IMR-90 (cell line): Measurements from ENCODE around the gene HPRT1. TPM values are rescaled to one million over a fixed set of nuclear protein-coding genes. Genes with fewer than 3 reads are reported as not detected.

Experiments
- ATAC-seq: fragments of 200-7000 bp; cut with Tn5 transposase; 2 replicates; pipeline ENCODE4 v1.9.1; 2020; ENCODE audit warnings: low read depth, mild to moderate bottlenecking, moderate library complexity
- BruUV-seq: library from RNA; stranded (reverse); fragments of 400-500 nt; replicated peaks from 2 replicates; lab custom pipeline; 2021; lab: Mats Ljungman, UMichigan
- CTCF ChIA-PET: fragments of 300-600 bp; formaldehyde crosslinking; extraction: SDS; loops from one replicate; lab custom pipeline; 2021; ENCODE audit warnings: antibody characterized with exemption; lab: Yijun Ruan, JAX
- POLR2A ChIA-PET: fragments of 300-600 bp; sonication (Branson Sonifier 250); formaldehyde crosslinking; loops from one replicate; lab custom pipeline; 2022; ENCODE audit warnings: antibody characterized with exemption; ENCODE audit not compliant: unreplicated experiment; lab: Charles Lee
- DNase-seq: peaks from one replicate; pipeline ENCODE4 v3.0.0; 2013
- H2AFZ ChIP-seq: replicated peaks from 2 replicates; pipeline ENCODE3; 2013; ENCODE audit warnings: low read length, mild to moderate bottlenecking; ENCODE audit not compliant: poor library complexity
- H2AK5ac ChIP-seq: 2 replicates; pipeline ENCODE4 v1.6.1; 2013; ENCODE audit warnings: low read depth, low read length, inconsistent platforms
- H2AK9ac ChIP-seq: replicated peaks from 2 replicates; pipeline ENCODE3; 2013; ENCODE audit warnings: mild to moderate bottlenecking, low read depth, low read length, moderate library complexity; ENCODE audit not compliant: poor library complexity
- H2BK120ac ChIP-seq: 2 replicates; pipeline ENCODE4 v1.6.1; 2013; ENCODE audit warnings: low read depth, low read length, inconsistent platforms
- H2BK15ac ChIP-seq: 3 replicates; pipeline ENCODE4 v1.6.1; 2013; ENCODE audit warnings: low read depth, low read length, inconsistent platforms
- H2BK20ac ChIP-seq: 2 replicates; pipeline ENCODE4 v1.6.1; 2013; ENCODE audit warnings: low read depth, mild to moderate bottlenecking, inconsistent platforms, low read length, moderate library complexity
- H2BK5ac ChIP-seq: 2 replicates; pipeline ENCODE4 v1.6.1; 2013; ENCODE audit warnings: mild to moderate bottlenecking, low read depth, low read length, inconsistent platforms; ENCODE audit not compliant: poor library complexity, severe bottlenecking
- H3K14ac ChIP-seq: replicated peaks from 2 replicates; pipeline ENCODE4 v1.6.1; 2013; ENCODE audit warnings: low read depth, low read length, inconsistent platforms
- H3K18ac ChIP-seq: 2 replicates; pipeline ENCODE4 v1.6.1; 2013; ENCODE audit warnings: low read depth, low read length, control low read depth
- H3K23ac ChIP-seq: 2 replicates; pipeline ENCODE4 v1.6.1; 2013; ENCODE audit warnings: low read depth, low read length, inconsistent platforms
- H3K27ac ChIP-seq: 2 replicates; pipeline ENCODE4 v1.5.1; 2013; ENCODE audit warnings: mild to moderate bottlenecking, control low read depth, low read length; ENCODE audit not compliant: insufficient read depth
- H3K27me3 ChIP-seq: 2 replicates; pipeline ENCODE4 v1.6.1; 2013; ENCODE audit warnings: low read length; ENCODE audit not compliant: control insufficient read depth, insufficient read depth
- H3K36me3 ChIP-seq: 2 replicates; pipeline ENCODE4 v1.6.1; 2013; ENCODE audit warnings: low read length, mixed read lengths; ENCODE audit not compliant: control insufficient read depth, insufficient read depth
- H3K4ac ChIP-seq: 2 replicates; pipeline ENCODE4 v1.6.1; 2013; ENCODE audit warnings: low read depth, low read length, inconsistent platforms
- H3K4me1 ChIP-seq: 2 replicates; pipeline ENCODE4 v1.6.1; 2013; ENCODE audit warnings: low read length, mixed read lengths; ENCODE audit not compliant: control insufficient read depth, insufficient read depth
- H3K4me2 ChIP-seq: 2 replicates; pipeline ENCODE4 v1.6.1; 2013; ENCODE audit warnings: low read depth, mild to moderate bottlenecking, control low read depth, low read length, moderate library complexity
- H3K4me3 ChIP-seq: 2 replicates; pipeline ENCODE4 v1.5.1; 2013; ENCODE audit warnings: low read depth, mild to moderate bottlenecking, control low read depth, low read length, moderate library complexity; ENCODE audit not compliant: insufficient read depth
- H3K56ac ChIP-seq: 2 replicates; pipeline ENCODE4 v1.6.1; 2013; ENCODE audit warnings: low read length, inconsistent platforms; ENCODE audit not compliant: insufficient read depth; ENCODE audit errors: extremely low read depth
- H3K79me1 ChIP-seq, 2 experiments: 2 replicates each; pipeline ENCODE4 v1.6.1; 2013; ENCODE audit warnings: low read length in 2 of 2, inconsistent platforms in 1 of 2, low read depth in 1 of 2
- H3K9ac ChIP-seq: 2 replicates; pipeline ENCODE4 v1.6.1; 2013; ENCODE audit warnings: low read depth, low read length, control low read depth
- H3K9me1 ChIP-seq: 2 replicates; pipeline ENCODE4 v1.6.1; 2013; ENCODE audit warnings: low read length, inconsistent platforms; ENCODE audit not compliant: insufficient read depth
- H3K9me3 ChIP-seq: 2 replicates; pipeline ENCODE4 v1.6.1; 2013; ENCODE audit warnings: low read length; ENCODE audit not compliant: control insufficient read depth, insufficient read depth
- H4K20me1 ChIP-seq: 2 replicates; pipeline ENCODE4 v1.6.1; 2013; ENCODE audit warnings: low read length, inconsistent platforms; ENCODE audit not compliant: insufficient read depth
- H4K5ac ChIP-seq: 2 replicates; pipeline ENCODE4 v1.6.1; 2013; ENCODE audit warnings: mild to moderate bottlenecking, low read depth, low read length, control low read depth
- H4K8ac ChIP-seq, 2 experiments: 2 replicates each; pipeline ENCODE4 v1.6.1; 2013; ENCODE audit warnings: low read depth in 2 of 2, low read length in 2 of 2, control low read depth in 1 of 2, inconsistent platforms in 1 of 2
- H4K91ac ChIP-seq: 2 replicates; pipeline ENCODE4 v1.6.1; 2013; ENCODE audit warnings: low read depth, low read length, inconsistent platforms; ENCODE audit not compliant: insufficient read depth
- BHLHE40 ChIP-seq: fragments of 150-350 bp; IDR thresholded peaks from 2 replicates; pipeline ENCODE4 v1.6.1; 2016; ENCODE audit warnings: mild to moderate bottlenecking, low read depth, low read length
- RAD21 ChIP-seq: IDR thresholded peaks from 2 replicates; pipeline ENCODE4 v1.6.1; 2012; ENCODE audit warnings: low read length, improper control_type of control experiment
- RCOR1 ChIP-seq: IDR thresholded peaks from 2 replicates; pipeline ENCODE4 v1.6.1; 2012; ENCODE audit warnings: mild to moderate bottlenecking, low read length, improper control_type of control experiment; ENCODE audit not compliant: insufficient replicate concordance
- SMC3 ChIP-seq: fragments of 150-350 bp; IDR thresholded peaks from 2 replicates; pipeline ENCODE4 v1.6.1; 2016; ENCODE audit warnings: low read depth, mild to moderate bottlenecking, antibody characterized with exemption, low read length, moderate library complexity
- WGBS, 2 experiments: methylation state at CpG; one replicate each; pipeline versions ENCODE4 v1.1.5 to v1.1.7; 2013; ENCODE audit warnings: missing lambda C conversion rate in 2 of 2; ENCODE audit not compliant: insufficient read length in 1 of 2; ENCODE audit errors: extremely low coverage in 2 of 2; 5-methylcytosine and 5-hydroxymethylcytosine counted together
- dilution Hi-C: fragments of 300-500 bp; cut with HindIII; formaldehyde crosslinking; loops from one replicate; pipeline ENCODE4 v1.14.3; 2018; ENCODE audit warnings: low sequenced_read_pairs; ENCODE audit not compliant: unreplicated experiment
- in situ Hi-C: fragments of 300-500 bp; cut with MboI; formaldehyde crosslinking; loops from 3 replicates; pipeline ENCODE4 v1.14.3; 2019; ENCODE audit warnings: low sequenced_read_pairs, inconsistent platforms, mixed read lengths
- intact Hi-C: fragments of 100-400 bp; cut with micrococcal nuclease; formaldehyde crosslinking; loops from 2 replicates; pipeline ENCODE4 v1.10.0; 2022
- polyA plus RNA-seq, 3 experiments: library from polyadenylated mRNA; depleted of rRNA; stranded (reverse); fragments of >200 nt; gene quantifications; 2 replicates each; pipeline ENCODE4 v1.2.3, GENCODE V29; 2012; ENCODE audit warnings: low replicate concordance in 1 of 3
- total RNA-seq: library from RNA; depleted of rRNA; stranded (reverse); fragments of >200 nt; gene quantifications from 2 replicates; pipeline ENCODE4 v1.2.3, GENCODE V29; 2012
- TF ChIP-seq, protein P1 (sequence below): fragments of 150-350 bp; IDR thresholded peaks from 2 replicates; pipeline ENCODE4 v1.6.1; 2016; ENCODE audit warnings: low read depth, mild to moderate bottlenecking, low read length, moderate library complexity, borderline replicate concordance
- TF ChIP-seq, protein P2 (sequence below): conservative IDR thresholded peaks from 2 replicates; pipeline ENCODE4 v1.5.1; 2012; ENCODE audit warnings: mild to moderate bottlenecking, low read depth, low read length, improper control_type of control experiment

Gene HPRT1
- total and polyA plus RNA-seq, 2 of the 4 experiments (the other 2 are of a cell fraction): 7.0 to 30.3 TPM

DNA sequence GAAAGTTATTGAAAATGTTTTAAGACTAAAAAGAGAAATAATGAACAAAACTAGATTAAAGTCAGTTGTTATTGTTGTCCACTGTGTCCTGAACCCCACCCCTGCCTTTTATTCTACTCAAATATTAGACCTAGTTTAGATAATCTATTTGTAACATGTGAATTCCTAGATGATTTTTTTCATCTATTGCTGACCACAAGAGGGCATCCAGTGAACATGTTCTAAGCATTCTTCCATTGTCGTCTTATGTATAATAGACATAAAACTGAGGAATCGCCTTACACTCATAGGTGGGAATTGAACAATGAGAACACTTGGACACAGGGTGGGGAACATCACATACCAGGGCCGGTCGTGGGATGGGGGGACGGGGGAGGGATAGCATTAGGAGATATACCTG, 36.4 kb upstream of the HPRT1 start:
- intact Hi-C loops (loop anchor here (2.0 kb wide), 1 partner anchor 359 kb away; no protein-coding TSS in a partner anchor), in situ Hi-C loops (no loop called here), dilution Hi-C loops (no loop called here)
- DNase-seq: peak; percentile 47
- Histone ChIP-seq H3K9me1 (no peaks in the 10 kb centered on the region), H3K79me1 (no peaks in the 10 kb centered on the region; a peak in 1 of 4 replicates), H2BK5ac (no peak overlapping the region), H3K56ac (no peak overlapping the region), H3K18ac (no peak overlapping the region), H3K9me3 (no peaks in the 10 kb centered on the region), H4K20me1 (no peaks in the 10 kb centered on the region), H2AK9ac (no peak overlapping the region), H3K4me2 (no peak overlapping the region), H4K5ac (no peak overlapping the region), H3K4me3 (no peak overlapping the region), H3K4me1 (no peaks in the 10 kb centered on the region), H3K4ac (no peak overlapping the region), H4K8ac (no peak overlapping the region), H2AK5ac (no peak overlapping the region), H3K36me3 (peaks cover 4% of the 10 kb centered on the region; the same call in 1 of the 2 replicates), H3K14ac (no peak overlapping the region), H2BK15ac (no peak overlapping the region), H3K23ac (no peak overlapping the region), H3K27me3 (no peaks in the 10 kb centered on the region), H3K9ac (no peak overlapping the region), H4K91ac (no peak overlapping the region), H2AFZ (no peak overlapping the region), H3K27ac (no peak overlapping the region), H2BK120ac (no peak overlapping the region), H2BK20ac (no peak overlapping the region)
- CTCF ChIA-PET: interaction anchor here (0.6 kb wide), 1 partner anchor 8 kb away, joined by 5 read pairs; no protein-coding TSS in a partner anchor
- peak; percentile 71 for ATAC-seq
- POLR2A ChIA-PET: no interaction called here
- WGBS, 2 experiments: no CpG with 5 or more reads among the region's 5 CpGs
- BruUV-seq: no TSS peak
- TF ChIP-seq, protein P1, sequence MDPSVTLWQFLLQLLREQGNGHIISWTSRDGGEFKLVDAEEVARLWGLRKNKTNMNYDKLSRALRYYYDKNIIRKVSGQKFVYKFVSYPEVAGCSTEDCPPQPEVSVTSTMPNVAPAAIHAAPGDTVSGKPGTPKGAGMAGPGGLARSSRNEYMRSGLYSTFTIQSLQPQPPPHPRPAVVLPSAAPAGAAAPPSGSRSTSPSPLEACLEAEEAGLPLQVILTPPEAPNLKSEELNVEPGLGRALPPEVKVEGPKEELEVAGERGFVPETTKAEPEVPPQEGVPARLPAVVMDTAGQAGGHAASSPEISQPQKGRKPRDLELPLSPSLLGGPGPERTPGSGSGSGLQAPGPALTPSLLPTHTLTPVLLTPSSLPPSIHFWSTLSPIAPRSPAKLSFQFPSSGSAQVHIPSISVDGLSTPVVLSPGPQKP: no peak
- TF ChIP-seq, protein P2, sequence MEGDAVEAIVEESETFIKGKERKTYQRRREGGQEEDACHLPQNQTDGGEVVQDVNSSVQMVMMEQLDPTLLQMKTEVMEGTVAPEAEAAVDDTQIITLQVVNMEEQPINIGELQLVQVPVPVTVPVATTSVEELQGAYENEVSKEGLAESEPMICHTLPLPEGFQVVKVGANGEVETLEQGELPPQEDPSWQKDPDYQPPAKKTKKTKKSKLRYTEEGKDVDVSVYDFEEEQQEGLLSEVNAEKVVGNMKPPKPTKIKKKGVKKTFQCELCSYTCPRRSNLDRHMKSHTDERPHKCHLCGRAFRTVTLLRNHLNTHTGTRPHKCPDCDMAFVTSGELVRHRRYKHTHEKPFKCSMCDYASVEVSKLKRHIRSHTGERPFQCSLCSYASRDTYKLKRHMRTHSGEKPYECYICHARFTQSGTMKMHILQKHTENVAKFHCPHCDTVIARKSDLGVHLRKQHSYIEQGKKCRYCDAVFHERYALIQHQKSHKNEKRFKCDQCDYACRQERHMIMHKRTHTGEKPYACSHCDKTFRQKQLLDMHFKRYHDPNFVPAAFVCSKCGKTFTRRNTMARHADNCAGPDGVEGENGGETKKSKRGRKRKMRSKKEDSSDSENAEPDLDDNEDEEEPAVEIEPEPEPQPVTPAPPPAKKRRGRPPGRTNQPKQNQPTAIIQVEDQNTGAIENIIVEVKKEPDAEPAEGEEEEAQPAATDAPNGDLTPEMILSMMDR: peak; percentile 50
- no peak for TF ChIP-seq RCOR1
- TF ChIP-seq BHLHE40: no peak
- TF ChIP-seq RAD21: peak; percentile 48
- peak; percentile 41 for TF ChIP-seq SMC3
